Head of caudate nucleus (tissue), 42 donors: ENCODE data around the gene ARID1B.
A peak's percentile ranks its signal among the peaks of the same experiment; 100 is the strongest.

ENCODE experiments used
- DNase-seq, 42 donors: peaks; one replicate each; pipeline versions ENCODE4 v3.0.0 to v3.0.0-alpha.2; 2020 to 2021; ENCODE audit warnings: mixed read lengths in 7 of 42
- intact Hi-C: fragments of 100-400 bp; cut with DNase I; formaldehyde crosslinking; loops from one replicate; pipeline ENCODE4 v1.15.0; 2022

ARID1B gene

DNA sequence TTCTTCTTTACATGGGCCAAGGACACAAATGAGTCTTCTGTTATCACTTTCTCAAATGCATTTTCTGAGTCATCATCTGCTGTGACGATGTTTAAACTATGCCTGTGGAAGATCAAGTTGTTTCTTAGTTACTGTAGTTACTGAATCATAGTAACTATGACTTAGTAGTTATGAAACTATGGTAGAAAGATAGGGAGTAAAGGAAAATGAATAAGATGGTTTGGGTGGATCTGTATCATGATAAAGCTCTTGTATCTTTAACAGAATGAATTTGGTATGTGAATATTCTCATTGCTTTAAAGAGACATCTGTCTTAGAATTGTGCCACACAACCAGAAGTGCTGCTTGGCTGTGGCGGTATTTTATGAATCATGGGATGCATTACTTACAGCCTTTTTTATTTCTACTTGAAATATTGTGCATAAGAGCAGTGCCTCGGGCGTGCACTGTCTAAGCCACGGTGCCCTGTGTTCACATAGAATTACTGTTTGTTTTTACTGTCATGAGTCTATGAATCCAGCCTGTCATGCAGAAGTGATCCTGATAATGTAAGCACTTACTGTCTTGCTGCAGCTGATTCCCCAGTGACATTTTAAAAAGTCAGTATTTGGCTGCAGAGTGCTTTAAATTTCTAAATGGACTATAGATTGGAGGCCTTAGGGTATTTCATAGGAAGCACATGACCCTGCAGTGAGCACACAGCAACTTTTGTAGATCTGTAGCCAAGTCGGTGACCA lies 330.9 kb downstream of the ARID1B start:
- peak in 5 of 42 donors; percentile 20 to 55 (median 33) for DNase-seq
- intact Hi-C loops = no loop called here

DNA sequence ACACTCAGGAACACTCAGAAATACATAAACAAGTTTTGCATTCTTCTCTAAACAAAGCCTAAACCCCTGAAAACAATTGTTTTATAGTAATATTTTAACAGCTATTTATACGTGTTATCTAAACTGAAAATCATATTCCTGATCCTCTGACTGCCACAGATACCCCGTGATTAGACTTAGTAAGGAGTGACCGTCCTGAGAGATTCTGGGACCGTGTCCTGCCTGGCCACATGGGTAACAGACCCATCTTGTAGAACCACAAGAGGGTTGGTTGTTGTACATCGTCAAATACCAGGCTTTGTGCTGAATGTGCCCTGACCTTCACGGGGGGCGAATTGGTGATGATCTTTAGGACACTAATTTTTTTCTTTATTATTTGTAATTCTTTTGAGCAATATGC lies 331.7 kb downstream of the ARID1B start:
- DNase-seq = no peak
- intact Hi-C loops = no loop called here

DNA sequence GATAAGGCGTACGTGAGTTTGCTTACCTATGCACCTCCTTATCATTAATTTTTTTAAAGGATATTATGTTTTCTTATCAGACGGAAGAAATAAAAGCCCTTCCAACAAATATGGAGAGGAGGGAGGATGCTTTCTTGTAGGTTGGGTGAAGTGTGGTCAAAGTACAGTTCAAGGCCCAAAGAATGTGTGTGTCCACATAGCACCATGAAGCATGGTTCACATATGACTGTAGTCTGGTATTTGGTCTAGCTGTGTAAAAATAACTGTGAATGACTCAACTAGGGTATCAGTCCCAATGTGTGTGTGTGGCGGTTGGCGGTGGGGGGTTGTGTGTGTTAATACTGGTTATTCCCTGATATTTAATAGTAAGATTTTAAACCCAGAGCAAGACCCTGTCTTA lies 333.4 kb downstream of the ARID1B start:
- DNase-seq = no peak
- intact Hi-C loops = no loop called here

DNA sequence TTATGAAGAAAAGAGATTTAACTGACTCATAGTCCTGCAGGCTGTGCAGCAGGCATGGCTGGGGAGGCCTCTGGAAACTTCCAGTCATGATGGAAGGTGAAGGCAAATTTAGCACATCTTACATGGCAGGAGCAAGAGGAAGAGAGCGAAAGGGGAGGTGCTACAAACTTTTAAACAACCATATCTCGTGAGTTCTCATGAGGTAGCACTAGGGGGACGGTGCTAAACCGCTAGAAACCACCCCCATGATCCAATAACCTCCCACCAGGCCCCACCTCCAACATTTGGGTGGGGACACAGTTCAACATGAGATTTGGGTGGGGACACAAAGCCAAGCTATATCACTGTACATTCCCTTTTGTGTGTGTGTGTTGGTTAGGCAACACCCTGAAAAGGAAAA lies 336.2 kb downstream of the ARID1B start:
- intact Hi-C loops = no loop called here
- no peak for DNase-seq

DNA sequence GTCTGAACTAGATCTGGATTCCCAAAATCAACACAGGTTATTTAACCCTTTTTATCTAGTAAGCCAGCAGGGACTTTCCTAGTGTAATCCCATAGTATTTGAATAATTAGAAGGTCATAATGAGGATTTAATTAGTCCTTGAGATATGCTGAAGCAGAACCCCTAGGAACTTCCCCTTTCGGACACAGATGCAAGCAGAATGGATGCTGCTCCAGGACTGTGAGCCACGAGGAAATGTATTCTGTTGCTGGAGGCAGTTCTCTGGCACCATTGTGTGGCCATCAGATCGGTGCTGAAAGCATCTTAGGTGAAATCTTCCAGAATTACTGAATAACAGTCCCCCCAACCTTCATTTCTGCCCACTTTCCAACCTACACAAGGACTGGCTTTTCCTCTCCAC lies 339.2 kb downstream of the ARID1B start:
- DNase-seq = no peak
- intact Hi-C loops = no loop called here

DNA sequence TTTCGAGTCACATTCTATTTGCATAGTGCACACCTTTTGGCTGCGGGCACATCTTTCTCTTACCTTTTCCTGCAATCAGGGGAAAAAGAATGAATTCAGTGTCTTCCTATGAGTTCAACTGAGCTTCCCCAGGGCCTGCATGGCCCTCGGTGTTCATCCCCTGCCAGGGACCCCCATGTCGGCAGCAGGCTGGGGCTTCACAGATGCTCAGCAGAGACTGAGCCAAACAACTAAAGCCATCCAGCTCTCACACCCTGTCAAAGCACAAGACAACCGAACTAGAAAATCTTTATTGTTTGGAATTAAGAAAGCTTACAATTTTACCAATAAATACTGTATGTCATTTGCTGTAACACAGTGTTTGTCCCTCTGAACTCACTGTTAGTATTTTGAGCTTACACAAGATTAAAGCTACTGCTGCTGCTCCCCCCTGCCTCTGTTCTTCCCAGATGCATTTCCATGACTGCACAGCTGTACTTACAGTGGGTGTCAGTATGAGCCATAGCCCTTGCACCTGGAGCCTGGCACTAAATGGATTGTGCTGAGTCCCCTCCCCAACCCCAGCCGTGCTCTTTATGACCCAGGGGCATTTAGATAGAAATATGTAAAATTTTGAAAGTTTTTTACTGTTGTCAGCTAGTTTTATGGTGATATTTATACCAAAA lies 340.4 kb downstream of the ARID1B start:
- intact Hi-C loops = no loop called here
- DNase-seq = no peak

DNA sequence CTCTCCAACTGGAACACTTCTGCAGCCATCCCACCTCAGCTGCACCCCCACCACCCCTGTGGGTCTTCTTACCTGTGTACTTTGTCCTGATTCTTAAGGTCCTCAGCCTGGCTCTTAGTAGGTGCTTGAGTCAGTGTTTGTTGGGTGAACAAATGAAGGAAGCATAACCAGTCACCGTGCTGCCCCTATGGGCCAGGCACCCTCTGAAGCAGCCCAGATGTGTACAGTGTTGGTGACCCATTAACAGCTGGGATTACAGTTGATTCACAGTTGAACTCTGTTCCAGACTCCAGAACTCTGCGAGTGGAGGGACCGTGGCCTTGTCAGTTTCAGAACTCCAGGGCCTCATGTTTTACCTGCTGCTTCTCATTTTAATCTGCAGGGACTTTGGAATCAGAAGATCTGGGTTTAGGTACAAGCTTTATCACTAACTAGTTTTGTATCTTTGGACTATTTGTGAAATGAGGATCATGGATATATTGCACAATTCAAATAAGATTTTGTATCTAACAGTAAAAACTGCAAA lies 342.4 kb downstream of the ARID1B start:
- intact Hi-C loops = no loop called here
- DNase-seq = no peak

DNA sequence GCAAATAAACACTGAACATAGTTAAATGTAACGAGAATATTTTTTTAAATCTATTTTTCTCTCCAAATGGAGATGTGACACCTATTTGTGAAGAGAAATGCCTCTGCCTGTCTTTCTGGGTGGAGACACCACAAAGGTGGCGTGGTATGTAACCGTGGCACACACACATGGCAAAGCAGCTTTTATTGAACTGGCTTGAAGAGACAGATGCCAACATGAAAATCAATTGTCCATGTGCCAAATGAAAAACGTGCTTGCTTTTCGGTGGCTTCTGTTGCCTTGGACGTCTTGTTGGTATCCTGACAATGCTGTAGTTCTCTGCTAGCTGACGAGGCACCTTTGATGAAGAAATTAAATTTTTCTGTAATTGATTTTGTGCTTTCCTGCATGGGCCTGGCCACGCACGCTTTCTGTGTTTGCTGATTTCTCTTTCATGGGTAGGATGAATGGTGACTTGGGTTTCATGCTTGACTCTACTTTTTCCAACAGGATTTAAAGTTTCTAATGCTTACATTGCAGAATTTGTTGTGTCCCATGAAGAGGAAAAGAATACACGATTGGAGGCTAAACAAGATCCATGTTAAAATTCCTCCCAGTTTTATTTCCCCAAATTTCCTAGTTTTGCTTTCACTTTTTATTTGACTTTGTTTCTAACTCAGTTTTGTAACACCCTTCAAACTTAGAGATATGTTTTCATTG lies 343.5 kb downstream of the ARID1B start:
- intact Hi-C loops = no loop called here
- DNase-seq = no peak

DNA sequence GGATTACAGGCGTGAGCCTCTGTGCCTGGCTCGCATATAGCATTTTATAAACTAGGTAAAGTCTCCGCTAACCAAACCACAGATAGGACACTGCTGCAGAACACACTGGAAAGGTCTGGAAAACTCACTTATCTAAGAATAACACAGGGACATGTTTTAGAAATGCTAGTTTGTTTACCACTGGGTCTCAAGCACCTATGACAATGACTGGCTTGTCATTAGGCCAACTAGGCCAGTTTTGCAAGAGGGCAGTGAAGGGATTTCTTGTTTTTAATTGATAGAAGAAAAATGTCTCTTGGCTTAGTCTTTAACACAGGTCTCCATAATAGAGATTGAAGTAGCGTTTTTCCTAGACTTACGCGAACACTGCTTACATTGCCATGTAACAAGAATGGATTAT lies 344.7 kb downstream of the ARID1B start:
- DNase-seq = no peak
- intact Hi-C loops = no loop called here

DNA sequence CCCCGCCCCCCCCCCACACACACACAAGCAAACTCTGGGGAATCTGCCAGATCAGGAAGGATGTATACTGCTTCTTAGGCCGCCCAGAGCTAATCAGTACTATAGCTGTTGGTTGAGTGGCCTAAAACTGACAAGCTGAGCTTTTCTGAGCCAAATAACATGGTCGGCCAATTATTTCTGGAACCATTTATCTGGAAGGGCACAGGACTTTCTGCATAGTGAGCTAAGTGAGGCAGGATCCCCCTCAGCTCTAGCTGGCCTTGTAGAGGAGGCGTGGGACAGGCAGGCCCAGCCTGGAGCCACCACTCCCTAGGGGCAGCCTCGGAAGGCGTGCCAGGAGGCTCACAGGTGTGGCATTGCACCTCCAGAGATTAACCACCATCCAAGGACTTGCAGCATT lies 346.1 kb downstream of the ARID1B start:
- no peak for DNase-seq
- intact Hi-C loops = no loop called here

DNA sequence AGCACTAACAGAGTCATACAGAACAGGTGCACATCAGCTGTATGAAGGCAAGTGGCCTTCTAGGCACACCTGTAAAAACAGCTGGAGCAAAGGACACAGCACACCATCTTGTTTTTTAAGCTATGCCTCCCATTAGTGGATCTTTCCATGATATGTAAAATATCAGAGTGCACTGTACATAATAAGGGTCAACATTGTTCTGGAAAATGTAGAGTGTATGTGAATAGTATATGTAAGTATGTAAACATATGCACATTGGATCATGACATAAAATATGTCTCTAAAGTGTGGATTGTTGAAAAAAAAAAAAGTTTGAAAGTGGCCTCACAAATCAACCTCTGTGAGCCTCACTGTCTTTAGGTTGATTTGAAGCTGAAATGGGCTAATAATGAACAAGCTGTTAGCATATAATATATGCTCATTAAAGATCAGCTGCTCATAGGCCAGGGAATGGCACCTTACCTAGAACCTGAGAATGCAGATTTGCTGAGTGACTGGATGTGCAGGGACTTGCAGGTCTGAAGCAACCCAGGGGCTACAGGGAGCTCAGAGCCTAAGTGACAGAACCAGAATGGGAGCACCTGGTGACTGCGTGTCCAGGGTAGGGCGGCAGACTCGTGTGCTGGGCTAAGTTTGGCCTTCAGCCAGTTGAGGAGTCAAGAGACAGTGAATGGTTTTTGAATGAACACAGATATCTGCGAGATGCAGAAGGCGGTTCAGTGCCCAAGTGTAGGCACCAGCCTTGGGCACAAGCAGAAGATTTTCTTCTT lies 347.5 kb downstream of the ARID1B start:
- intact Hi-C loops = no loop called here

DNA sequence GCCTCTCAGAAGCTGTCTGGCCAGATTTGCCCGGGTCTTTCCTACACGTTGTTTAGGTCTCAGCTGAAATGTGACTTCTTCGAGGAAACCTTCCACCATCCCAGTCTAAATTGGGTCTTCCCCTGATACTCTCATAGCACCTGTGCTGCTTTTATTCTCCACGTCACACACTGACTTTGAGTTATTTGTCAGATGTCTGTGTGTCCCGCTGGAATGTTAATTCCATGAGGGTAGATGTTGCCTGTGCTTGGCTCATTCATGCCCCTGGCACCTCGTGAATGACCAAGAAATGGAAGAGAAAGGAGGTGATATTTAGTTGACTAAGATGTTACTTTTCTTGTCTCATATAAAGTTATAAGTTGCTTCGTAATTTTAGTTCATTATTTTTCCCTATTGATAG lies 348.4 kb downstream of the ARID1B start:
- intact Hi-C loops = no loop called here

More for the DNA sequence above, 347.5 kb downstream of the ARID1B start:
- DNase-seq = no peak

DNA sequence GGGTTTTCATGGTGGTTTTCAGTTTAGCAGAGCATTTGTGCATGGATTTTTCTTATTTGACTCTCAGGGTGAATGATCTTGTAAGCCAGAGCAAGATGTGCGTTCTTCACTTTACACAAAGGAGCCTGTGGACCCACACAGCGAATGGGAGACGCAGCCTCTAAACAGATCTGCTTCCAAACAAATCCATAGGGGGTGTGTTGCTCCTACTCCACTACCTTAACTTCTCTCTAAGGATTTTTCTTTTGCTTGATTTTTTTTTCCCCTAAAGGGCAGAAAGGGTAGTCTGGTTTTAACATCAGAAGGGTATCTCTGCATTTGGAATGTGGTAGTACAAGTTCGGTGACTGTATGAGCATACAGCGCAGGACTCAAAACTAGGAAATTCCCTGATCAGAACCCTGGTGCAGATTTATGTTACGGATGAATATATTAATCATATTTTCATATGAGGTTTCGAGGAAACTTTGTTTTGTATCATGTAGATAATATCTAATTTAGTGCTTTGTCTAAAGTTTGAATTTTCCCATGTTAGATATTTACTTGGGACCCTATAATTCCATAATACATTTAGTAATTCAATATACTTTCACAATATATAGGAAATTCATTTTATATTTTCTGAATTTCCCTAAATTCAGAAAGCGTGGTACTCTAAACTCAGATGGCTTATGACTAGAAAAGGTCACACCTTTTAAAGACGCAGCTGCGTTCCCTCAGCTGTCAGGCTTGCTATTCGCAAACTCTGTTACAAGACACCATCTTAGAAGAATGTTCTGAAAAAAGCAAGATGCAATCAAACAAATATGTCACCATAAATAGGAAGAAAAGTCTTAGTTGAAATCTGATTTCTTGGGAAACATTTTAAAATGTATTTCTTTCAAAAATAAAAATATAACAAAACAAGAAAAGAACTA lies 349.3 kb downstream of the ARID1B start:
- no peak for DNase-seq
- intact Hi-C loops = no loop called here

More for the DNA sequence above, 348.4 kb downstream of the ARID1B start:
- no peak for DNase-seq

DNA sequence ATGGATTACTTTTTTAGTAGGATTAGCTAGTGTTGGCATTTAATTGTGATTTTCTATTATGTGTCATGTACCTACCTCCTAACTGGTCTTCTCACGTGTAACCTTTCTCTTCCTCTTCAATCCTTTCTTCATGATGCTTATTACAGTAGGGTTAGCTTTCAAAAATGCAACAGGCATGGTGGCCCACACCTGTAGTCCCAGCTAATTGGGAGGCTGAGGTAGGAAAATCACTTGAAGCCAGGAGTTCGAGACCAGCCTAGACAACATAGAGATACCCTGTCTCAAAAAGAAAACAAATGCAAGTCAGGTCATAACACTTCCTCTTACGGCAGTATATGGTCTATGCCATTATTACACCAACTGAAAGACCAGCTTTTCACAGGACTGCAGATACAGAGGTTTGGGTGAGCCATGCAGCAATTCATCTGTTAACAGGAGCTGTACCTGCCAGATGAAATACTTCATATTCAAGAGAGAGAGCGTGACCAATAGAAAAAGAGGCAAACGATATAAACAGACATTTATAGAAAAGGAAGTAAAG lies 351.1 kb downstream of the ARID1B start:
- no peak for DNase-seq
- intact Hi-C loops = no loop called here

DNA sequence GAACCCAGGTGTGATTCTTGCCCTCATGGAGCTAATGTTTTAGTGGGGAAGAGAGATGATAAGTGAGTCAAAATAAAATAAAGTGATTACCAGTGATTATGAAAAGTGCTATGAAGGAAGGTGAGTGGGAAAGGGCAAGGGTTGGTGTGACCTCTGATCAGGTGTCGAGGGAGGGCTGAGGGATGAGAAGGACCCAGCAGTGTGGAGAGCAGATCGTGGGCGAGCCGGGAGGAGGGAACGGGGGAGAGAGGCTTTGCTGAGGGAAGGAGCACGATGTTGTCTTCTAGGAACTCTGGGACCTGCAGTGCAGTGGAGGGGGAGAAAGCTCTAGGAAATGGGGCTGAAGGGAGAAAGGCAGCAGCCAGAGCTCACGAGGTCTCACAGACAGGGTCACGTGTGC lies 354.1 kb downstream of the ARID1B start:
- intact Hi-C loops = no loop called here
- no peak for DNase-seq

DNA sequence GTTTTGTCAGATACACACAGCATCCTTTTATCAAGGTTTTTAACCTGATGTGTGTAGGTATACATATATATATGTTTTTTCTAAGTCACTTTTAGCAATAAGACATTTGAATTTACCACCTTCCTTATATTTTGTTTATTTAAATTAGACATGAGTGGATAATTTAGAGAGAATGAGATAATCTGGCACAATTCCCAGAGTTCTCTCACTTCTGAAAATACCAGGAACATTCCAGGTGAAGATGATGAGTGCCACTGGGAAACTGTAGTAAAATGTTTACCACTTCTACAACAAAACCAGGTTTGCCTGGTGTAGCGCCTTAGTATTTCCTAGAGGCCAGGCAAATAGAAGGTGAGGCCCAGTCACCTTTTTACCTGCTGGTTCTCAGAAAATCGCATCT lies 356.7 kb downstream of the ARID1B start:
- intact Hi-C loops = no loop called here
- DNase-seq = no peak

DNA sequence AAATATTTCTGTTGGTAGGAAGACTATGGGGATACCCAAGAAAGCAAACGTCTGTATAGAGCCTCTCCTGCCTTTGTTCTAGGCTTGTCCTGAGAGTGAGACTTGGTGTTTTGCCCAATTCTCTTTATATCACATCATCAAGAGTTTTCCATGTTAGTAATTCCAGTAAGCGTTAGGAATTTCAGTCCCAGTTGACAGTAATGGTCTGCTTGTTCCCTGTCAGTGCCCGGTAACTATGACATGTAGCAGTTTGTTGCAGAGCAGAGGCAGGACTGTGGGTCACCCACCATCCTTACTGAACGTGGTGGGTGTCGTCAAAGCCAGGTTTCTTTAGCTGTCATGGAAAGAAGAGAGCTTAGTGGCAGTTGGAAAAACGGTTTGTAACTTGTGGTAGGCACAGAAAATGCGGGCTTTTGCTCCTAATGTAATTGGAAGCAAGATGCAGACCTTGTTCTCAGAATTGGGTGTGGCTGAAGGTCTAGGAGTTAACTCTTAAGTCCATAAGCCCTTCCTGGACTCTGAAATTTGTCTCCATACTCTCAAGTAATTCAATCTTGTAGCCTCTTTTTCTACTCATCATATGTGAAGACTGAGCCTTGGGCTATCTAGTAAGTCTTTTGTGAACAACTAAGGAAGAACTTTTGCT lies 357.3 kb downstream of the ARID1B start:
- intact Hi-C loops = no loop called here
- DNase-seq = no peak

DNA sequence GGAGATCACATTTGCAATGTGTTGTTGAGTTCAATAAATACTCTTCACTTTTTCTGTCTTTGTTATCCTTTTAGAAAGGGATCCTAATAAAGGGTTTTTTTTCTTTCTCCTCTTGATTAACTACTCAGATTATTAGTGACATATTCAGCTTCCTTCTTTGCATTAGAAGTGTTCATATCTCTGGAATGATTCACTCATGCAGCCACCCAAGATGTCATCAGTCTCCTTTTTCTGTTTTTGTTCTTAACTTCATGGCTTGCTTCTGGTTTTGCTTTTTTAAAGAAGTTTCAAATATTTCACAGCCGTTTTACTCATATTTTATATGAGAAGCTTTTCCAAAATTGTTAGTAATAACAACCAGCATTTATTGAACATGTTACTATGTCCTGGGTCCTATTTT lies 358.5 kb downstream of the ARID1B start:
- intact Hi-C loops = no loop called here
- DNase-seq = no peak
